Right hindlimb (tissue), 1 donor: ENCODE measurements around the gene FOXO3.

Source experiments
- DNase-seq: peaks from one replicate; pipeline ENCODE4 v3.0.0-alpha.2; 2018

Gene FOXO3

GRCh38 chr6:108689272-108690161 lies 128.8 kb downstream of the FOXO3 start:
- no peak for DNase-seq

DNA sequence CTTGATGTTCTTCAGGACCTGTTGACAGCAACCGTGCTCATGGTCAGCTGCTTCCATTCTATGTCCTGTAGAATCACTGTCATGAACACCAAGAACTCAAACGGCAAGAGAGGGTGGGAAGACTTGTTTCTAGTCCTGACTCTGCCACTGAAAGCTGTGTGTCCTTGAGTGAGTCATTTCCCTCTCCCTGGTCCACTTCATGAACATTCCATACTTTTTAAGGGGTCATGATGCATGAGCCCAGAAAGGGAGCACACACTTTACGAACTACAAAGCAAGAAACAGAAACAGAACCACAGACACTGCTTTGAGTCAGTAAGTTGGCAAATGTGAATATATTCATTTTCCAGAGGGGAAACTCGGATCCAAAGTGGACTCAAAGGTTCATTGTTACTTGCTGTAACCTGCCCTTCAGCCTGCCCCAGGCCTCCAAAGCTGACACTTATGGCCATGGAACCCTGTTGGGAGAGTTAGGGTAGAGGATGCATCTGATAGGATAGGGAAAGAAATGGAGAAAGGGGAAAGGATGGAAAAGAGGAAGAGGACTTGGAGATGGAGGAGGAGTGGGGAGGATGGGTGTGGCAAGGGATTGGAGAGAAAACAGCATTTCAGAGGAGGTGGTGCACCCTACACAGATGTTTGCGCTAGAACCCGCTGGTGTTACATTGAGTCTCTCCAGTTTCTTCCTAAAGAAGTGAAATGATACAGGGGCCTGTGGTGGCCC lies 129.8 kb downstream of the FOXO3 start:
- no peak for DNase-seq

DNA sequence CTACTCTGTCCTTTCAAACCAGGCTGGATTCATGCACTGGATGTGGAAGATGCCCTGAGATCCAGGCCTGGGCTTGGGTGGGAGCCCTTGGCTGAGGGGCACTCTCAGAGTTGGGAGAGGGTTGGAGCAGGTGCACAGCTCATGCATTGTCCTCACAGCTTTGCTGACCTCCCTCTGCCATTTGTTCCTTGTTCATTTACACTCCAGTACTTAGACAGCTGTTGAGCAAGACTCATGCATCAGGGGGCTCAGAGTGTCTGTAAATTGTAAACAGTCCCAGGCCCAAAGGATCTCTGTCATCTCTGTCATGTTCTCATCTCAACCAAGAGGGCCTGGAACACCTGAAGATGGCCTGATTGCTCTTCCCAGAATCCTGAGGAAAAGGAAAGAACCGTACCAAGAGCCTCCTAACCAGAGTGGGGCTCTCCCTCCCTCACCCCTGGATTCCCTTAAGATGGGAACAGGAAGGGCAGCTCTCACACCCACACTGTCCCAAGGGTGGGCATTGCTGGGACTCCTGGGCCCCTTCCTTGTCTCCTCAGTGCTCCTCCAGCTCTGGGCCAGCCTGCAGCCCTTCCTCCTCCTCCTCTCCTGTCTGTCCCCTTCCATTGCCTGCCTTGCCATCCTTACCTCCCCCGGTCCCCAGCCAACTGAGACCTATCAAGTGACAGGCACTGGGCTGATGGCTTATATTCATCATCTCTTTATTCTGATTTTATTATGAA lies 132.9 kb downstream of the FOXO3 start:
- DNase-seq, result no peak

- DNase-seq, result no peak
Observed at GRCh38 chr6:108694816-108695215, 134.1 kb downstream of the FOXO3 start.

DNA sequence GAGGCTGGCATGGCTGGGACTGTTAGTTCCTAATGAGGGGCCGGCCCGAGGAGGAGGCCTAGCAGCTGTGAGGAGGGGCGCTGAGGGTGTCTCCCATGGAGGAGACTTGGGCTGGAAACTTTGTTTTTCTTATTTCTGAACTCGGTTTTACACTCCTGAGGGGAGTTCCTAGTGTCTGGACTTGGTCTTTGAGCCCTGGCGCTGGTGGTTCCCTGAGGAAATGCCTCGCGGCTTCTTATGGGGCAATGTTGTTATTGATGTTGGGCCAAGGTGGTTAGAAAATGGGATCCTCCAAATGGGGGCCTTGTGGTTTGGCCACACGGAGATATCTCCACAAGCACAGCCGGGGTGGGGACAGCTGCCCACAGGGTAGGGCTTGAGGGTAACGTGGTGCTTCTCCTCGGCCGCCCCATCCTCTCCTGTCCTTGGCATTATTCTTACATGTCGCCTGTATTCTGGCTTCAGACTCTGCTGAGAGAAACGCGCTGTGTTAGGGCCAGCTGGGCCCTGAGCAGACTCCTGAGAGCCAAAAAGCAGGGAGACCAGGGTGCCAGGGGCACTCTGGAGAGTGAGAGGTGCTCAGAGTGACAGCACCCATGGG lies 136.9 kb downstream of the FOXO3 start:
- DNase-seq, result peak; percentile 67

- DNase-seq, result no peak
Observed at GRCh38 chr6:108698593-108699289, 138.0 kb downstream of the FOXO3 start.

DNA sequence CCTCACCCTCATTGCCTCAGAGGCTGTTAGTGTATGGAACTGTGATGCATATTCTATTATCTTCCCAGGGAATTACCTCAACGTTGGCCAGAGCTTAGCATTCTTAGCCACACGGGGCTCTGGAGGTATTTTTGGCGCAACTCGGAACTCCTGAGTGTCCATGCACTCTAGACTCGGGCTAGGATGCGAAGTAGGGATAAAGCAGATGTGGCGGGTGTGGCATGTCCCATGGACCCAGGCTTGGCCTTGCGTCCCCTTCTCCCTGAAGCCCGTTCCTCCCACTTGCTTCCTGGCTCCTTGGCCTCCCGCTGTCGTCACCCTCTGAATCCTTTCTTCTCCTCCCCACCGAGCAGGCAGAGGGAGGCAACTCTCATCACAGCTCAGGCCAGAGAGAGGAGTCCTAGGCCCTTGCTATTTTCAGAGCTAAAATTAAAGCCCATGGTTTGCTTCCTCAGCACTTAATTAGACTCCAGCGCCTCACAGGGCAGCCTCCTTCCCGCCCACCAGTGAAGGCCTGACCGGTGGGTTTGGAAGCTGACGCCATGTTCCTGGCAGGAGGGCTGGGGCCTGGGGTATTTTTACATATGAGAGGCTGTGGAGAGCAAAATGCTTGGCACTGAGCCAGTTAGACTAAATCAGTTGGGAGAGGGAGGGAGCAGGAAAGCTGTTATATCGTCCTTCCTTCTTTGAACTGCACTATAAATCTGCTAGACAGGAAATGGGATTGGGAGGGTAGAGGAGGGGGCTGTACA lies 138.7 kb downstream of the FOXO3 start:
- peak; percentile 86 for DNase-seq

GRCh38 chr6:108702106-108702851 lies 141.6 kb downstream of the FOXO3 start:
- no peak for DNase-seq

DNA sequence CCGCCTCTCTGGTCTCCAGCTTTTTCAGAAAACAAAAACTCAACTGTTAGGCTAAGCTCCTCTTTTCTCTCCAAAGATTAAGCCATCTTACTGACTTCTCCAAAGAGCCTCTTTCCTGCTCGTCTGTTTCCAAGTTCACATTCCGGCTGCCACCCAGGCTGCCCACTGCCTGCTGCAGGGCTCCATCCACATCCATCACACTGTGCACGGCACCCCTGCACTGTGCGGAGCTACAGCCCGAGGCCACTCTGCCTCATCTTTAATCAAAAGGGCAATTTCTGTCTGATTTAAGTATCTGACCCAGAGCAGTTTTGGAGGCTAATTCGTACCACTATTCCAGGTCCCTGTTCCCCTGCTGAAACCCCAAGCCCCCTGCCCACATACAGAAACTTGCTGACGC lies 145.9 kb downstream of the FOXO3 start:
- DNase-seq, result no peak

- no peak for DNase-seq
Observed at GRCh38 chr6:108707328-108707976, 146.7 kb downstream of the FOXO3 start.

- no peak for DNase-seq
Observed at GRCh38 chr6:108710030-108710429, 149.3 kb downstream of the FOXO3 start.

DNA sequence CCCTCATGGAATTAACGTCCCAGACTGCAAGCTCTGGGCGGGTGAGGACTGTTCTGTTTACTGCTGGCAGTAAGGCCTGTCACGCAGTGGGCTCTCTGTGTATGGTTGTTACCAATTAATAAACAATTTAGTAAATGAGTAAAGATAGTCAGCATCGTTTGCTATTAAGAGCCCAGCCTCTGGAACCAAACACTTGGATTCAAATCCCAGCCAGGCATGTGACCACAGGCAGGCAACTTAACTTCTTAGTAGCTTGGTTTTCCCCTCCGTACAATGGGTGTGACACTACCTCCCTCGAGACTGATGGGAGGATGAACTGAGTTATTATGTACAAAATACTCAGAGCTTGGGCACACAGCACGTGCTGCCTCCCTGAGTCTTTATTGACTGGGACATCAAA lies 149.8 kb downstream of the FOXO3 start:
- peak; percentile 12 for DNase-seq

DNA sequence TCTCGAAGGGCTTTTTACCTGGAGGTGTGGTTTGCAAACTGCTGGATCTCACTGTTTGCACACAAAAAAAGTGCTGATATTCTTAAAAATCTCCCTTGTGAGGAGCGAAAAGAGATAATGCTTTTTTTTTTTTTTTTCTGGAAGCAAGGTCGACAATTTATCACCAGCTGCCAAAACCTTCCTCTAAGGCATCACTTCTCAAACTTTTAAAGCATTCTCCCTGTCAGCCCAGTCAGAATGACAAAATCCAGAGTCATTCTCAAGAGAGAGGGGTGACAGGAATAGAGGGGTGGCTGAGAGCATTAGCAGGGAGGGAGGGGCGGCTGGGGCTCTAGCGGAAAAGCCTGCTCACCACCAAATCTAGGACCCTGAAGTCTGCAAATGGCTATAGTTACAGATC lies 150.4 kb downstream of the FOXO3 start:
- DNase-seq, result no peak

DNA sequence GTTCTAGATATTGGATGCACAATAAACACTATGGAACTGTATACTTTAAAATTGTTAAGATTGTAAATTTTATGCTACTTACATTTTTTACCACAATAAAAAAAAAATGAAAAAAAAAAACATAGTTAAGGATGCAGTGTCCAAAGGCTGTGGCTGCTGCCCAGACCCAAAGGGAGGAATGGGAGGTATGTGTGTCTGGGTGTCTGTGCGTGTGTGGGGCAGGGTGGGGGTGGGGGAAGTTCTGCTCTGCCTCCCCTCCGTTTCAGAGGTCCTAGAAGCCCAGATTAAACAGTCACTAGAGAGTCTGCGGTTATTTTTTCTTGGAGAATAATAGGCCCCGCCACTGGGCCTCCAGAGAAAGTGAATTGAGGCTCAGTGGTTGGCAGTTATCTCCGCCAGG lies 151.1 kb downstream of the FOXO3 start:
- peak; percentile 16 for DNase-seq

GRCh38 chr6:108712946-108713345 lies 152.2 kb downstream of the FOXO3 start:
- peak; percentile 12 for DNase-seq

DNA sequence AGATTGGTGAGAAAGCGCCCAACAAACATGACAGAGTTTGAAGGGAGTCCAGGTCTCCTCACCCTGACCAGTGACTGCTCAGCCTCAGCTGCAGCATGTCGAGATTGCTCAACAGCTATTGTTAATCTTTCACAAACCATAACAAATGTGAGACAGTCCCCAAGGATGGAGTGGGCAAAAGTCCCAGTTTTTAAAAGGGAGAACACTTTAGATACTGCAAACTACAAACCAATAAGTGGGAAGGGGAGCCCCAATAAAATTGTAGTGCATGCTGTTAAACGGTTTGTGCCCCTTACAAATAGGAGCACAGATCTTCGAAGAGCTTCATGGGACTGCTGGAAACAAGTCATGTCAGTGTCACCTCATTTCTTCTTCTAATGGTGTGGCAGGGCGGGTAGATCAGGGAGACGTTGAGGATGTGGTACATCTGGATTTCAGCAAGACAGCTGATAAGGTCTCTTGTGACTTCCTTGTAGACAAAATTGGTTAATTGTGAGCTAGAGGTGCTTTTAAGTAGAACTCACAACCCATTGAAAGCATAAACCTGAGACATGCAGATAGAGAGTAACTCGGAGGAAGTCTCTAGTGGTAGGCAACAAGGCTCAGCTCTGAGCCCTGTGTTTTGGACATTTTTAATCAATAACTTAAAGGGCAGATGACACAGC lies 153.5 kb downstream of the FOXO3 start:
- DNase-seq, result peak; percentile 61

DNA sequence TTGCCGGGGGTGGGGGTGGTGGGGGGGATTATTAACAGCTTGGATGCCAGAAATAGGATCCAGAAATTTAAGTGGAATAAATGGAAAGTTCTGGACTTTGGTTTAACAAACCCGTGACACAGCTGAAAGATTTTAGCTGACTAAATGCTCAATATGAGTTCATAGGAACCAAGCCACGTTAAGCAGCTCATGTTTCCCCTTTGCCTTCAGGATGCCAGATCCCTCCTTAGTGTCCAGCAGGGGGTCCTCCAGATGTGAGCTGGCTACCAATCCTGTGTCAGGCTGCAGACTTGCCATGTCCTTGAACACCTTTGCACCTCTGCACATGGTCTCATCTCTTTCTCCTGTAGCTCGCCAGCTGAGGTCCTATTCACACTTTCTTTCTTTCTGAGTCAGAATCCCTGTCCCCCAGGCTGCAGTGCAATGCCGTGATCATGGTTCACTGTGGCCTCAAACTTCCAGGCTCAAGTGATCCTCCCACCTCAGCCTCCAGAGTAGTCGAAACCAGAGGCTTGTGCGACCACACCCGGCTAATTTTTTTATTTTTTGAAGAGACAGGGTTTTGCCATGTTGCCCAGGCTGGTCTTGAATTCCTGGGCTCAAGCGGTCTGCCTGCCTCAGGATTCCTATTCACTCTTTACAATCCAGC lies 154.2 kb downstream of the FOXO3 start:
- peak; percentile 20 for DNase-seq

- DNase-seq, result peak; percentile 2
Observed at GRCh38 chr6:108715832-108716231, 155.1 kb downstream of the FOXO3 start.
